ENCODE data around the gene IFI44. TPM values are rescaled to one million over a fixed set of nuclear protein-coding genes. Genes with fewer than 3 reads are reported as not detected.

IFI44 gene
- polyA plus RNA-seq, 1 of the 3 experiments (the other 2 are of a cell fraction) = 6.5 TPM

DNA sequence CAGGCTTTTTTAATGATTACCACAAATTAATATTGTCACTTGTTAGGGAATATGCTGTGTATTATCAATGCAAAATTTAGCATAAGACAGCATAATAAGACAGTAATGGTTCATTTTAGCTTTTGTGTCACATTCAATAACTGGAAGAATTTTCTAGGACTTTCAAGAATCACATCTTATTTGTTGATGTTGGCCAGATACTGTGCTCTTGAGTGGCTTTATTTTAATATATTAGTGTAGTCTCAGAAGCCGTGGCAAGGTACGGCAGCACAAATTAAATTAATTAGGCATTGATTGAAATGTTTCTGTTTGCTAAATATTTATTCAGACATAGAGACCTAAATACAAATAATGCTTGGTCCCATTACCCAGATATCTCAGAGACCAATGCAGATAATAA is 19.0 kb upstream of the IFI44 start:
- no peaks in the 10 kb centered on the region for H3K79me2 ChIP-seq (ENCODE audit: insufficient read depth)
- no peaks in the 10 kb centered on the region for H3K27me3 ChIP-seq (ENCODE audit: insufficient read depth)
- H3K27ac ChIP-seq (ENCODE audit: low read depth in 2 of 2, low read length in 1 of 2) = no peak overlapping the region
- WGBS (ENCODE audit: low lambda C conversion rate) = 92% methylated on average over 2 of the region's 2 CpGs
- H3K9ac ChIP-seq = no peak overlapping the region
- ChIA-PET CTCF (no interaction called here), POLR2A (no interaction called here)
- no peaks in the 10 kb centered on the region for H3K9me3 ChIP-seq
- no peaks in the 10 kb centered on the region for H3K36me3 ChIP-seq (replicated peaks in 1 of 2; ENCODE audit: control insufficient read depth in 1 of 2, insufficient read depth in 2 of 2, low read length in 1 of 2)
- no peak for DNase-seq
- no peaks in the 10 kb centered on the region for H3K9me2 ChIP-seq
- no peaks in the 10 kb centered on the region for H3F3A ChIP-seq (replicated peaks; ENCODE audit: insufficient read depth)
- H2AFZ ChIP-seq (ENCODE audit: low read depth) = no peak overlapping the region
- H4K20me1 ChIP-seq (ENCODE audit: insufficient read depth) = no peaks in the 10 kb centered on the region
- TF ChIP-seq TAF1 (IDR thresholded peaks at IDR 0.05; ENCODE audit: borderline replicate concordance, low read depth, low read length) = no peak
- no peak for TF ChIP-seq GATA2 (CRISPR knock-in tag; IDR thresholded peaks at IDR 0.05)
- TF ChIP-seq USF1 (IDR thresholded peaks at IDR 0.05; ENCODE audit: borderline replicate concordance, low read depth) = no peak
- no peak for TF ChIP-seq SMC3 (IDR thresholded peaks at IDR 0.05; ENCODE audit: low read depth, low read length)
- no peak for TF ChIP-seq ZBTB33 (IDR thresholded peaks at IDR 0.05; ENCODE audit: borderline replicate concordance, low read depth)
- TF ChIP-seq YY1 (IDR thresholded peaks at IDR 0.05; ENCODE audit: low read depth) = no peak
- no peak for TF ChIP-seq ELF1 (IDR thresholded peaks at IDR 0.05)
- TF ChIP-seq, protein P1, sequence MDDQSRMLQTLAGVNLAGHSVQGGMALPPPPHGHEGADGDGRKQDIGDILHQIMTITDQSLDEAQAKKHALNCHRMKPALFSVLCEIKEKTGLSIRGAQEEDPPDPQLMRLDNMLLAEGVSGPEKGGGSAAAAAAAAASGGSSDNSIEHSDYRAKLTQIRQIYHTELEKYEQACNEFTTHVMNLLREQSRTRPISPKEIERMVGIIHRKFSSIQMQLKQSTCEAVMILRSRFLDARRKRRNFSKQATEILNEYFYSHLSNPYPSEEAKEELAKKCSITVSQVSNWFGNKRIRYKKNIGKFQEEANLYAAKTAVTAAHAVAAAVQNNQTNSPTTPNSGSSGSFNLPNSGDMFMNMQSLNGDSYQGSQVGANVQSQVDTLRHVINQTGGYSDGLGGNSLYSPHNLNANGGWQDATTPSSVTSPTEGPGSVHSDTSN (IDR thresholded peaks at IDR 0.05) = no peak
- no peak for TF ChIP-seq RCOR1 (IDR thresholded peaks at IDR 0.05; ENCODE audit: low read length)
- TF ChIP-seq MXI1 (IDR thresholded peaks at IDR 0.05; ENCODE audit: low read depth, low read length) = no peak
- TF ChIP-seq EZH2phosphoT487 (IDR thresholded peaks at IDR 0.05; ENCODE audit: borderline replicate concordance, low read depth) = no peak
- TF ChIP-seq TCF12 (IDR thresholded peaks at IDR 0.05) = no peak
- no peak for TF ChIP-seq GABPA (IDR thresholded peaks at IDR 0.05; ENCODE audit: low read depth)
- no peak for TF ChIP-seq FOSL2 (IDR thresholded peaks at IDR 0.05; ENCODE audit: borderline replicate concordance, low read depth)
- no peak for TF ChIP-seq RXRA (IDR thresholded peaks at IDR 0.05; ENCODE audit: borderline replicate concordance, low read depth)
- no peak for TF ChIP-seq EP300 (IDR thresholded peaks at IDR 0.05; ENCODE audit: borderline replicate concordance in 1 of 2, low read depth in 1 of 2, low read length in 1 of 2)
- no peak for TF ChIP-seq MAX (IDR thresholded peaks at IDR 0.05; ENCODE audit: low read depth)
- H3K4me3 ChIP-seq (ENCODE audit: low read depth in 2 of 2, low read length in 1 of 2) = no peak overlapping the region
- H3K4me1 ChIP-seq (ENCODE audit: control insufficient read depth in 1 of 2, insufficient read depth in 2 of 2, low read depth in 1 of 2, low read length in 1 of 2) = no peaks in the 10 kb centered on the region; a peak in 1 of 4 replicates
- H3K4me2 ChIP-seq = no peak overlapping the region
